ENCODE results near the gene KIF5B.
"Not testable (repeated sequence)": the region's sequence is repeated elsewhere in the genome, so short reads cannot be mapped to it uniquely, and the experiment has no call there.

KIF5B gene

DNA sequence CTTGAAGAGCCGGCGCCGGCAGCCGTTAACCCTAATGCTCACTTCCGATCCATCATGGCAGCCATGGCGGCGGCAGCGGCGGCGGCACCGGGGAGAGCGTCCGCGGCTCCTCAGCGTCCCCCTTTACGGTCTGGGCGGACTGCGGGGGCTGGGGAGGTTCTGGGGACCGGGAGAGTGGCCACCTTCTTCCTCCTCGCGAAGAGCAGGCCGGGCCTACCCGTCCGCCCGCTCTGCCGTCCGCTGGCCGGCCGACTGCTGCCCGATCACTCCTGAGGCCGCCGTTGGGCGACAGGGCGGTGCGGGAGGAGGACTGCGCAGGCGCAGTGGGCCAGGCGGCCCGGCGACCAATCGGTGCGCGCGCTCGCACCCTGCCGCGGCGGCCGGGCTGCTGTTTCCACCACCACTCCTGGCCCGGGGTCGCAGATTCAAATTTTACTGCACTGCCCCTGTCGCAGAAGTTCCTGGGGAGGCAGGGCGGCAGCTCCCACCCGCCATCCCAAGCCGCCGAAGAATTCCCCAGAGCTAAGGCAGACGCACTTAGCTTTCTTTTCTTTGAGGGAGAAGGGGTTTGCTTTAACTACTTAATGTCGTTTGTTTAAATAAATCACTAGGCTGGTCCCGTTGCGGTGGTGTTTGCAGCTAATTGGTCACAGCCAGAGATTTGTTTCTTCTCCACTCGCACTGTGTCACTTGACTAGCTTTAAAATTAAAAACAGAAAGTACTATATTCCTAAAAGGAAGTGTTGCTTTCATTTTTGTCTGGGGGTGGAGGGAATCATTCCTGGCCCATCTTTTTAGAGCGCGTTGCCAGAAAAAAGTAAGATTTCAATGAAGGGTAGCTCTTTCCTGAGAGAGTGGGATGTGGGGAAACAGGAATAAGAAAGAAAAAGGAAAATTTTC lies at the start of gene KIF5B:
Gene KIF5B (minus strand): TSS at position 290 of the 900 bp plus-strand sequence. CDS start 452 bp downstream, outside the sequence.
- ATAC-seq (peak; percentile 91), DNase-seq (ENCODE audit: low spot score in 2 of 2) (peak; percentile 89 to 94)
- Mint-ChIP-seq H3K4me3 (peak within 1 kb of the TSS; percentile 96), H3K9me3 (no peaks in the 10 kb centered on the region), H3K27ac (peak within 1 kb of the TSS; percentile 96), H3K36me3 (peaks cover 50% of the 10 kb centered on the region), H3K4me1 (peaks cover 23% of the 10 kb centered on the region)

DNA sequence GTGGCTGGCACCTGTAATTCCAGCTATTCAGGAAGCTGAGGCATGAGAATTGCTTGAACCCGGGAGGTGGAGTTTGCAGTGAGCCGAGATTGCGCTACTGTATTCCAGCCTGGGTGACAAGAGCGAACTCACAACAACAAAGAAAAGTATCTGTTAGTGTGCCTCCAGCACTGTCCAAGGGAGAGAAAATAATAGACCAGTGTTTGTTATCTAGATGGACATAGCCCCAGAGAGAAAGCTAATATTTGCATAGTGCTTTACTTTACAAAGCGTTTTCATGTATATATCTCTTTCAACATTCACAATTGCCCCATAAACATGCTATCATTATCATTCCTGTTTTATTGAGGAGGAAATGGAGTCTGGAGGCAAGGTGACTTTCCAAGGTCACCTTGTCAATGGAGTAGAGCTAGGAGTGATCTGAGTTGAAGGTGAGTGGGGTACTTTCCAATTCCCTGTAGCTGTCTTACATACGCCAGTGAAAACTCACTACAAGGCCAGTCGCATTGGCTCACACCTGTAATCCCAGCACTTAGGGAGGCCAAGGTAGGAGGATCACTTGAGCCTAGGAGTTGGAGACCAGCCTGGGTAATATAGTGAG lies 49.7 kb upstream of the KIF5B start:
- no peak overlapping the region for H3K4me3 Mint-ChIP-seq
- H3K27ac Mint-ChIP-seq: no peak overlapping the region
- no peaks in the 10 kb centered on the region for H3K4me1 Mint-ChIP-seq
- ATAC-seq (no peak), DNase-seq (ENCODE audit: low spot score in 2 of 2) (no peak)
- no peaks in the 10 kb centered on the region for H3K9me3 Mint-ChIP-seq
- H3K36me3 Mint-ChIP-seq: no peaks in the 10 kb centered on the region

GRCh38 chr10:32104622-32105509 lies 48.6 kb upstream of the KIF5B start:
- ATAC-seq (no peak), DNase-seq (ENCODE audit: low spot score in 2 of 2) (no peak)
- no peaks in the 10 kb centered on the region for H3K4me1 Mint-ChIP-seq
- no peak overlapping the region for H3K27ac Mint-ChIP-seq
- no peaks in the 10 kb centered on the region for H3K36me3 Mint-ChIP-seq
- H3K9me3 Mint-ChIP-seq: no peaks in the 10 kb centered on the region
- no peak overlapping the region for H3K4me3 Mint-ChIP-seq

GRCh38 chr10:32104181-32104580 lies 48.0 kb upstream of the KIF5B start:
- ATAC-seq (no peak), DNase-seq (ENCODE audit: low spot score in 2 of 2) (no peak)
- Mint-ChIP-seq H3K27ac (no peak overlapping the region), H3K36me3 (no peaks in the 10 kb centered on the region), H3K9me3 (no peaks in the 10 kb centered on the region), H3K4me3 (no peak overlapping the region), H3K4me1 (no peaks in the 10 kb centered on the region)

DNA sequence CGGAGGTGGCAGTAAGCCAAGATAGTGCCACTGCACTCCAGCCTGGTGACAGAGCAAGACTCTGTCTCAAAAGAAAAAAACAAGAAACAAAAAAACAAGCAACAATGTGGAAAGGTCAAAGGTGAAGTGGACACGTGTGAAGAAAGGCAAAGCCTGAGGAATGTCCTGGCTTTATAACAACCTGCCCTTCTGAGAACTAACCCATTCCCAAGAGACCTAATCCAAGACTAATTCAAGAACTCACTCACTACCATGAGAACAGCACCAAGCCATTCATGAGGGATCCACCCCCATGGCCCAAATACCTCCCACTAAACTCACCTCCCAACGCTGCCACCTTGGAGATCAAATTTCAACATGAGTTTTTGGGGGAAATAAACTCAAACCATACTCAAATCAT lies 47.5 kb upstream of the KIF5B start:
- H3K9me3 Mint-ChIP-seq: no peaks in the 10 kb centered on the region
- ATAC-seq (no peak), DNase-seq (ENCODE audit: low spot score in 2 of 2) (no peak)
- H3K36me3 Mint-ChIP-seq: no peaks in the 10 kb centered on the region
- H3K4me1 Mint-ChIP-seq: no peaks in the 10 kb centered on the region
- H3K27ac Mint-ChIP-seq: no peak overlapping the region
- H3K4me3 Mint-ChIP-seq: no peak overlapping the region

GRCh38 chr10:32098566-32099259 lies 42.5 kb upstream of the KIF5B start:
- not testable (repeated sequence) for H3K36me3 Mint-ChIP-seq; DNase-seq (ENCODE audit: low spot score in 2 of 2); ATAC-seq; H3K4me1 Mint-ChIP-seq; H3K4me3 Mint-ChIP-seq; H3K27ac Mint-ChIP-seq; H3K9me3 Mint-ChIP-seq

DNA sequence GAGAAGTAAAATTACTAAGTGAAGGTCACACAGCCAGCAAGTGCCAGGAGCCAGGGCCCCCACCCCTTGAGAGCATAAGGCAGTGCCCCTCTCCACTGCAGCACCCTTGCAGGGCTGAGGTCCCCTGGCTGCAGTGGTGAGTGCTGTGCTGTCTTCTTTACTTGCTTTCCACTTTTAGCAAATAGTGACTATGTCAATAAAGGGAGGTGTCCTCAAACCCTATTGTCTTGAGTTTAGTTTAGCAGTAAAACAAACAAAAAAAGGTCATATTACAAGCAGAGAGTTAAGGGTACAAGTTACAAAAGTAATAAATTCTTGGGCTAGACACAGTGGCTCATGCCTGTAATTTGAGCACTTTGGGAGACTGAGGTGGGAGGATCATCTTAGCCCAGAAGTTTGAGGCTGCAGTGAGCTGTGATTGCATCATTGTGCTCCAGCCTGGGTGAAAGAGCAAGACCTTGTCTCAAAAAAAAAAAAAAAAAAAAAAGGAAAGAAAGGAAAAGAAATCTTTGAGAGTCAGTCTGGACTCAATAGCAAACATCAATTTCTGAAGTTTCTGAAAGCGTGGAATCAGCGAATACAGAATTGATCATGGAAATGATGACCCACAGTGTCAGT lies 39.0 kb upstream of the KIF5B start:
- H3K27ac Mint-ChIP-seq: no peak overlapping the region
- ATAC-seq: no peak
- no peak for DNase-seq (ENCODE audit: low spot score in 2 of 2)
- H3K9me3 Mint-ChIP-seq: no peaks in the 10 kb centered on the region
- H3K36me3 Mint-ChIP-seq: no peaks in the 10 kb centered on the region
- H3K4me1 Mint-ChIP-seq: no peaks in the 10 kb centered on the region
- H3K4me3 Mint-ChIP-seq: no peak overlapping the region

DNA sequence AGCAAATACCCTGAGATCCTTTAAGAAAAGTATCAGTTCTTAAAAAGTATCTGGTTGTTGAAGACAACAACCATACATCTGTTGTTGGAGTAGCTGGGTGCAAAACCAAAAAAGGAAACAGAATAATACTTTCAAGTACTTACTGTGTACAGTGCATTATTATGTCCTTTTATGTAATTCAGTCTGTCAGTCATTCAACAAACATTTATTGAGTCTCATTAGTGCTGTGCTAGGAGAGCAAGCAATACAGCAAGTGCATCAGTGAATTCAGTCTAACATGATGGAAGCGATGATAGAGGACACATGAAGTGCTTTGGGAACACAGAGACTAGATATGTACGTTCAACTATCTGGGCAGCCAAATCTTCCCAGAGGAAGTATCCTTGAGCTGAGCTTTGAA lies 37.4 kb upstream of the KIF5B start:
- Mint-ChIP-seq H3K4me1 (no peaks in the 10 kb centered on the region), H3K36me3 (no peaks in the 10 kb centered on the region), H3K27ac (no peak overlapping the region), H3K9me3 (no peaks in the 10 kb centered on the region), H3K4me3 (no peak overlapping the region)
- DNase-seq (ENCODE audit: low spot score in 2 of 2) (no peak), ATAC-seq (no peak)

DNA sequence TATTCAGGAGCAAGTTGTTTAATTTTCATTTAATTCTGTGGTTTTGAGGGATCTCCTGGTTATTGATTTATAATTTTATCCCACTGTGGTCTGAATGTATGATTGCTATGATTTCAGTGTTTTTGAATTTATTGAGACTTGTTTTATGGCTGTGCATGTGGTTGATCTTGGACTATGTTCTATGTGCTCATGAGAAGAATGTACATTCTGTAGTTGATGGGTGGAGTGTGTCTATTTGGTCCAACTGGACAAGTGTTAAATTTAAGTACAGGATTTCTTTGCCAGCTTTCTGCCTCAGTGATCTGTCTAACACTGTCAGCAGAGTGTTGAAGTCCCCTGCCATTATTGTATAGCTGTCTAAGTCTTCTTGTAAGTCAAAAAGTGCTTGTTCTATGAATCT lies 34.8 kb upstream of the KIF5B start:
- Mint-ChIP-seq H3K9me3 (no peaks in the 10 kb centered on the region), H3K4me1 (no peaks in the 10 kb centered on the region), H3K4me3 (no peak overlapping the region), H3K27ac (no peak overlapping the region), H3K36me3 (no peaks in the 10 kb centered on the region)
- ATAC-seq (no peak), DNase-seq (ENCODE audit: low spot score in 2 of 2) (no peak)

- Mint-ChIP-seq H3K4me3 (no peak overlapping the region), H3K9me3 (no peaks in the 10 kb centered on the region), H3K4me1 (no peaks in the 10 kb centered on the region), H3K27ac (no peak overlapping the region), H3K36me3 (no peaks in the 10 kb centered on the region)
- no peak for ATAC-seq
- DNase-seq (ENCODE audit: low spot score in 2 of 2): no peak
These were observed 28.1 kb upstream of the KIF5B start for GRCh38 chr10:32084185-32084851.

DNA sequence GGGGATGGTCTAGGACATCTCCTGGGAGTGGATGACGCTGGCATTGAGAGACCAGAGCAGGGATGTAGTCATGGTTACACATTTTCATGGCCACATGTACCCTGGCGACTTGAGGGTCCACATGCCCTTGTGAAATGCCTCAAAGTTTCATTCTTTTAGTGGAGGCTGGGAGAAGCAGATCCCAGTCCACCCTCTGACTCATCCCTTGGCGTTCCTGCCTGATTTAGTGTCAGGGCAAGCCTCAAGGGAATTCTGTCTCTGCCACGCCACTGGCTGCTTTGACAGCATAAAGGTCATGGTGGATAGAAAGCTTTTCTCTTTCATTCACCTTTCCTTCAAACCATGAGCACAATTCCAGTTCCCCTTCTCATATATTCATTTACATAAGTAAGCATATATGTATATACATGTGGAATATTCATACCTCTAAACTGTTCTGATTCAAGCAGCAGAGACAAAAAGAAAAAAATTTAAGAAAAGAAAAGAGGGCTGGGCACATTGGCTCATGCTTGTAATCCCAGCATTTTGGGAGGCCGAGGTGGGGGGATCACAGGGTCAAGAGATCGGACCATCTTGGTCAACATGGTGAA lies 21.8 kb upstream of the KIF5B start:
- DNase-seq (ENCODE audit: low spot score in 2 of 2) (no peak), ATAC-seq (no peak)
- Mint-ChIP-seq H3K36me3 (no peaks in the 10 kb centered on the region), H3K4me3 (no peak overlapping the region), H3K27ac (no peak overlapping the region), H3K4me1 (no peaks in the 10 kb centered on the region), H3K9me3 (no peaks in the 10 kb centered on the region)

- DNase-seq (ENCODE audit: low spot score in 2 of 2) (no peak), ATAC-seq (no peak)
- H3K36me3 Mint-ChIP-seq: no peaks in the 10 kb centered on the region
- H3K4me1 Mint-ChIP-seq: no peaks in the 10 kb centered on the region
- no peak overlapping the region for H3K4me3 Mint-ChIP-seq
- no peaks in the 10 kb centered on the region for H3K9me3 Mint-ChIP-seq
- no peak overlapping the region for H3K27ac Mint-ChIP-seq
These were observed 17.4 kb upstream of the KIF5B start for GRCh38 chr10:32073659-32074058.

GRCh38 chr10:32073128-32073527 lies 16.9 kb upstream of the KIF5B start:
- DNase-seq (ENCODE audit: low spot score in 2 of 2): no peak
- H3K36me3 Mint-ChIP-seq: no peaks in the 10 kb centered on the region
- H3K9me3 Mint-ChIP-seq: no peaks in the 10 kb centered on the region
- no peak for ATAC-seq
- no peaks in the 10 kb centered on the region for H3K4me1 Mint-ChIP-seq
- no peak overlapping the region for H3K27ac Mint-ChIP-seq
- no peak overlapping the region for H3K4me3 Mint-ChIP-seq
